IPS-NIHi11 (cell line): ENCODE data around the gene NUCB2.

Experiments used
- DNase-seq: peaks from one replicate; pipeline ENCODE4 v3.0.0; 2012; ENCODE audit warnings: mixed read lengths, low spot score

The NUCB2 gene

GRCh38 chr11:17333799-17334586, 57.5 kb downstream of the NUCB2 start:
- DNase-seq: no peak

- no peak for DNase-seq
These were observed 66.7 kb downstream of the NUCB2 start for GRCh38 chr11:17343257-17343656.

DNA sequence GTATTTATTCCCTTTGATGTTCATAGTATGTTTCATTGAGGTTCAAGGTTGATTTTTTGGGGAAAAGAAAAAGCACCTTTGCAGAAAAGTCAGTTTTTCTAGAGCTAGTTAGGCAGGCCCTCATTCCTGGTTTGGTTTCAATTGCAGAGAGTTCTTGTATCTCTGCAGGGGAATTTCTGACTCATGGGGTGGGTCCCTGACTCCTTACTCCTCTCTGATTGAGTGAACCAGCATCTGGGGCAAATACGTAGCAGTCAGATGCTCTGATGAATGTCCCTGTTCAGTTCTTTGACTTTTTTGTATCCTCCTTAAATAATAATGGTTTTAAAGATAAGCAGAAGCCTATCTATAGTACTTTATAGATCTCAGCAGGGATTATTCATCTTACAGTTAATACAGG, 67.4 kb downstream of the NUCB2 start:
- no peak for DNase-seq

DNA sequence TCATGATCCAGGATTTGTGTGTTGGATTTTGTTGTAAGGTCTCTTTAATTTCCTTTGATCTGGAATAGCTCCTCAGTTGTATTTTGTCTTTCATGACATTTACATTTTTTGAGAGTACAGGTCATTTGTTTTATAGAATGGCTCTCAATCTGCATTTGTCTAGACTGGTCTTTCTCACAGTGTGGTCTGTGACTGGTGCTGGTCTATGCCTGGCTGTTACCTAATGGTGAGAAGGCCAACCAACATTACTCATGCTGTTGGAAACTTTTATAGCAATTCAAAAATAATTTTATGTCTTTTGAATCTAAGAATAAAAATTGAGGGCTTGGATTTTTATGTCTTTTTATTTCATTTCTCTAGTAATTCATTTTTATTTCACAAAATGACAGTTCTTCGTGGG, 71.1 kb downstream of the NUCB2 start:
- DNase-seq: no peak

DNA sequence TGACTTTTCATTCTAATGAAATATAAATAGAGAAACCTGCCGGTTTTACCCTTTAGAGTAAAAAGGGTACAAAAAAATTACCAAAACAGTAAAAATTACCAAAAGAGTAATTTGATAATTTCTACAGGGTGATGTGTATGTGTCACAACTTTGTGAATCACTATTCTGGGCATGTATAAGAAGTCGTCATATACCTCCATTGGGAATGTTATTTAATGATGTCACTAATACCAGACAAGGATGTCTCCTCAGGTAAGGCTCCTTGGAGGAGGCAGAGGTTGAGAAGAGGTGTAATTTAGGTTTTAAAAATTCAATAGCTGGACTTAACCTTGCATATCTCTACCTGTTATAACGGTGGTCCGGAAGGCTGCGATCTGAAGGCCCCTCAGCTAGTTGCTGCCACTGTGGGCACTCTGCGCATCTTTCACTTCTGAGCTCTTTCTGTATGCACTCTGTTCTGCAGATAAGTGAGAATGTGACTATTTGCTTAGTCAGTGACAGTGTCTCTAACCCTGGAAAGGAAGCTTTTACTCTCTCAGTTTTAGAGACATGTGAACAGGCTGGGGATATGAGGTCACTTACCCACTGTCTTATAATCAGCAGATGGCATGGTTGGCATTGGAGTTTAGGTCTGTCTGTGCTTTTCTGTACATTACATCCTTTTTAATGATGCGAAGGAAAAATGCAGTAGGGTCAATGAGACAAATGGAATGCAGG, 74.1 kb downstream of the NUCB2 start:
- DNase-seq: no peak

DNA sequence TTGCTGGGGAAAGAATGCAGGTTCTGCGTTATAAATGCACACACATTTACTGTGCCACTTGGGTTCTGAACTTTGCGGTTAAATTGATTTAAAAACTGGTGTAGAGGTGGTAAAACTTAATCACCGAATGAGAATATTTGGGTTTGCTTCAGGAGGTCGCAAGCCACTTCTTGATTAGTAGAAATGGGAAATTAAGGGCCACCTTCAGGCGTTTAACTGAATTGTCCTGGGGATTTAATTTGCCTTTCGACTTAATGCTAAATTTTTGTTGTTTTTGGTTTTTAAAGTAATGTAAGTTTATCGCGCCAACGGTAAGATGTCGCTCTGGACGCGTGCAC, 74.6 kb downstream of the NUCB2 start:
- DNase-seq: no peak

DNA sequence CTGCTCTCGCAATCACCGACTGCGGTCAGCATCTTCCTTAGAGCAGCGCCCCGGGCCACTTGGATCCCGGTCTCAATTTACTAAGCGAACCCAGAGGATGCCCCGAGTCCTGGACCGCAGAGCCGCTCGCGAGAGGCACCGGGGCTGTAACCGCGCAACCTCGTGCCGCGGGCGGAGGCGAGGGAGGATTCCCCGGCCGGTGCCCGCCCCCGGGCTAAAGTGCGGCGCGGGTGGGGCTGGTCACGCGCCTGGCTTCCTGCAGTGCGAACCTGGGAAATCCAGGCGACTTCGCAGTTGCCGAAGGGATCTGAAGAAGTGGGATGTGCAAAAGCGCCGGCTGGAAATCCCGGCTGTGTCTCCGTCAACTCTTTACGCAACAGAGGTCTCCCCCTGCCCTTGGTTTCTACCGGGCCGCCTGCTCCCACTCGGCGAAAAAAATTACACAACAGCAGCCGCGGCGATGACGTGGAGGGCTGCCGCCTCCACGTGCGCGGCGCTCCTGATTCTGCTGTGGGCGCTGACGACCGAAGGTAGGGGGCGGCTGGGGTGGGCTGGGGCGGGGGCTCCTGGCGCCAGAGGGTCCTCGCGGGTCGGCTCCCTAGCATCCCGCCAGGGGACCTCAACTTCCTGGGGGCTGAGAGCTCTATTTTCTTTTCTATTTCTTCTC, 75.1 kb downstream of the NUCB2 start, which contains the start of gene NCR3LG1:
Gene NCR3LG1 (plus strand): TSS at position 291 of the 667 bp plus-strand sequence. CDS start 170 bp downstream, at position 461.
- DNase-seq: peak; percentile 57

GRCh38 chr11:17352950-17353820, 76.6 kb downstream of the NUCB2 start:
- DNase-seq: peak; percentile 80

- no peak for DNase-seq
These were observed 77.5 kb downstream of the NUCB2 start for GRCh38 chr11:17353821-17354600.

DNA sequence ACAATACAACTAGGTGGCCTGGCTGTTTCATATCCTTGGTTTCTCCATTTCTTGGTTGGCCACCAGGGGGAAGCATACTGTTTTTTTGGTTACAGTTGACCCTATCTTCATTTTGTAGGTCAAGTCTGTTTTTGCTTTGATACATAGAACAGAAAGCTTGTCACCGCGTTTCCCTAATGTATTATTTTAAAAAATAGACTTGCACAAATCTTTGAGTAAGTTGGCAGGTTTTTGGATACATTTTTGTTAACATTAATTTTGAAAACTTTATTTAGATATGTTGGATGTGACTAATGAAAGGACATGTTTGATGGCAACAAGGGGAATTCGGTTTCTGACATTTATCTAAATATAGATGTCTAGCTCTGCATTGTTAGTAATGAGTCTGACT, 78.1 kb downstream of the NUCB2 start:
- DNase-seq: peak; percentile 80

DNA sequence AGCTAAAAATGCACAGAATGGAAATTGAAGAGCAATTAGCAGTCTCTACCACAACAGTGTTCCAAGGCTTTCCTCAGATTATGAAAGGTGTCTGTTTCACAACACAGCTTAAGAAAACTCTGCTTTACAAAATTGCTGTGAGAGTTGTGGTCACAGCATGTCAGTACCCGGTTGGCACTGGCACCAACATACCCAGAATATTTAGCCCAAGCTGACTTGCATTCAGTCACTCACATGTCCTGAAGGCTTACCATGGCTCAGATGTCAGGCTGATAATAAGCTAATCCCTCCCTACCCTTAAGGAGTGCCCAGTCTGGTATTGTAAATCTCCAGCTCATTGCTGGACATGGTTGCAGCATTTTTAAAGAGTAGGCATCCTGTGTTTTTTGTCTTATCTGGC, 90.0 kb downstream of the NUCB2 start:
- DNase-seq: no peak

- DNase-seq: no peak
These were observed 92.0 kb downstream of the NUCB2 start for GRCh38 chr11:17368551-17368950.

- no peak for DNase-seq
These were observed 92.6 kb downstream of the NUCB2 start for GRCh38 chr11:17369094-17369493.

DNA sequence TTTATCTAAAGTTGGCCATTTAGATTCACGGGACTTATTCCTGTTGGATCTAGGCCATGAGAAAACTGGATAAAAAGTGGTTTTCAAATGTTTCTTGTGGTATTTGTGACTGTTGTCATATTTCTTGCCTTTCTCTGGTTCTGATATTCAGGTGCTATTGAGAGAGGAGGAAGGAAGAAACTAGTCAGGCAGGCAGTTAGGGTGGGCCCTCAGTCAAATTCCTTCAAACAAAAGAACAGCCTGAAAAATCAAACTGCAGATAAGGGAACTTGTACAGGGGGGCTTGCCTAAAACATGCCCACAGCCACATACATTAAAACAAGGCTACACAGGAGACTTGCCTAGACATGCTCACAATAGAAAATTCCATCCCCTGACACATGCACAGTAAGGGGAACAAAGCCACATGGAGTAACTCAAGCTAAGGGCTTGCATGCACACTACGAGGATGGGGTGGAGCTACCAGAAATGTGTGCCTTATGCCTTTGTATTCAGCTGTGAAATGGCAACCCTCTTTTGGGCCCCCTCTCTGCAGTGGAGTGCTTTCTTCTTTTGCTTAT, 93.2 kb downstream of the NUCB2 start:
- DNase-seq: no peak

DNA sequence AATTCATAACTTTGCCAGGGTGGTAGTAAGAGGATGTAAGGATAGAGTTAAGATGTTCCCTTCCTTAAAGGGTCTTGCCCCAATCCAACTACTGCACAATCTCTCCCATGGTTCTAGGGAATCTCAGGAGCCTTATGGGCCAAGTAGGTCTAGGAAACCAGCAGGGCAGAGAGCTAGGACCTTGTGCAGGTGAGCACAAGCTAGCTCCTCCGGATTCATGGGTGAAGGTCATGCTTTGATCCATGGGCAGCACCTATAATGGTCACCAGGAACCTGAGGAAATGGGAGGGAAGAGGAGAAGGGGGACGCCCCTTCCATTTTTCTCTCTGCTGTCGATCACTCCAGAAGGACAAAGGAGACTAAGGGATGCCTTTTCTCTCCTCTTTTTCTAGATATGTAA, 95.1 kb downstream of the NUCB2 start:
- no peak for DNase-seq

DNA sequence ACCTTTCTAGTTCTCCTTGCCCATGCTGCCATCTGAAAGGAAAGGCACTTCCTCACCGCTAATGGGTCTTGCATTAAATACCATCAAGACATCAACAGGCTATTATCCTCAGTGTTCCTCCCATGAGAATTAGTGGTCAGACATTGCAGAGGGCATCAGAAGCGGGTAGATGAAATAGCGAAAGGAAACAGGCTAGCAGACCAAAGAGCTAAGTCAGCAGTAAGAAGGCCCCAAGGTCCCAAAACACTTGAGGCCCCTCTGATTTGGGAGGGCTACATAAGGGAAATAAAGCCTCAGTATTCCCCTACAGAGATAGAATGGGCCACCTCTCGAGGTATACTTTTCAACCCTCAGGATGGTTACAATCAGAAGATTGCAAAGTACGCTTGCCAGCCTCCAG, 99.0 kb downstream of the NUCB2 start:
- no peak for DNase-seq

- no peak for DNase-seq
These were observed 100.0 kb downstream of the NUCB2 start for GRCh38 chr11:17376493-17376892.

GRCh38 chr11:17378655-17379054, 102.1 kb downstream of the NUCB2 start:
- DNase-seq: no peak

DNA sequence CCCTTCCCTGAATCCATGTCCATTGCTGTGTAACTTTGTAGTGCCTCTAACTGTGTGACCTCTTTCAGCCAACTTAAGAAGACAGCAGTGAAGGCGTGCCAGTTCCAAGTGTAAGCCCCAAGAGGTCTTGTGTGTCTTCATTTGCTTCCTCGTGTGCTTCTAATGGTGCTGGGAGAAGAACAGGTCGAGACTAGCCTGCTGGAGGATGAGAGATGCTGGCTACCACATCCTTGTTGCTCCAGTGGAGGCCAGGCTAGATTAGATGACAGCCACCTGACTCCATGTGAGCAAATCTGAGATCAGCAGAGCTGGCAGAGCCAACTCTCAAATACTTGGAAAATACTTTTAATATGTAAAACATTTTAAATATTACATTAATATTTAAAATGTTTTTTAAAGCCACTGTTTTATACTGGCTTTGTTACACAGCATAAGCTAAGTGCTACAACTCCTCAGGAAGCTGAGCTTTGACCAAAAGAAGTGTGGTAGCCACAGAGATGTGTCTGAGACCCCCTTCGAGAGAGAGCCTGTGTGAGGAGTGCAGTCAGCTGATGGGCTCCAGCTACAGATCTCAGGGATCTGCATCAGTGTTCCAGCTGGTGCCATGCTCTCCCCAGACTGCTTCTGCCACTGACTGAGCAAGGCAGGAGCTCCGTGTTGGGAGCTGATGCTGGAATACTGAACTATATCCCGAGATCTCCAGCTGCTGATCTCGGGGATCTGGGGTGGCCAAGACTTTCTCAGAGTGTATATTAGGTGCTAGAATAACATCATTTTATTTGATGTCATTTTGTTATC, 103.0 kb downstream of the NUCB2 start:
- DNase-seq: no peak

GRCh38 chr11:17381156-17381555, 104.6 kb downstream of the NUCB2 start:
- no peak for DNase-seq
